ENCODE results near the gene DUS2. TPM values are rescaled to one million over a fixed set of nuclear protein-coding genes. Genes with fewer than 3 reads are reported as not detected.
A peak's percentile ranks its signal among the peaks of the same experiment; 100 is the strongest.
"Not testable (repeated sequence)": the region's sequence is repeated elsewhere in the genome, so short reads cannot be mapped to it uniquely, and the experiment has no call there.

DUS2 gene
- total and polyA plus RNA-seq, 4 donors, result 13.3 to 17.2 (median 15.3) TPM

- no CpG with 5 or more reads among the region's 1 CpG for WGBS (ENCODE audit: insufficient coverage)
- Histone ChIP-seq H3K4me1 (ENCODE audit: control insufficient read depth, insufficient read depth, low read length) (no peaks in the 10 kb centered on the region), H3K9me3 (ENCODE audit: control insufficient read depth, insufficient read depth, low read length) (no peaks in the 10 kb centered on the region), H3K27ac (ENCODE audit: low read depth, low read length) (no peak overlapping the region), H3K27me3 (ENCODE audit: control insufficient read depth, insufficient read depth, low read length) (no peaks in the 10 kb centered on the region), H3K36me3 (ENCODE audit: control insufficient read depth, insufficient read depth, low read length) (no peaks in the 10 kb centered on the region), H3K4me3 (ENCODE audit: low read depth, low read length) (no peak overlapping the region)
- DNase-seq (ENCODE audit: low read depth in 4 of 6, low spot score in 6 of 6), result no peak
Measured at GRCh38 chr16:68013440-68013839, 9.6 kb upstream of the DUS2 start.

- Histone ChIP-seq H3K9me3 (ENCODE audit: control insufficient read depth, insufficient read depth, low read length) (no peaks in the 10 kb centered on the region), H3K36me3 (ENCODE audit: control insufficient read depth, insufficient read depth, low read length) (no peaks in the 10 kb centered on the region), H3K4me1 (ENCODE audit: control insufficient read depth, insufficient read depth, low read length) (no peaks in the 10 kb centered on the region), H3K4me3 (ENCODE audit: low read depth, low read length) (no peak within 1 kb of the TSS), H3K27ac (ENCODE audit: low read depth, low read length) (no peak within 1 kb of the TSS), H3K27me3 (ENCODE audit: control insufficient read depth, insufficient read depth, low read length) (no peaks in the 10 kb centered on the region)
- WGBS (ENCODE audit: insufficient coverage), result 100% methylated on average over 1 of the region's 5 CpGs
- no peak for DNase-seq (ENCODE audit: low read depth in 4 of 6, low spot score in 6 of 6)
Measured at GRCh38 chr16:68015681-68016080, 7.4 kb upstream of the DUS2 start, which contains the start of gene DPEP2NB. Gene DPEP2NB, minus strand, starts transcription at chr16:68015911. Its CDS starts 141 bp downstream, at chr16:68015770.

- no peaks in the 10 kb centered on the region for H3K9me3 ChIP-seq (ENCODE audit: control insufficient read depth, insufficient read depth, low read length)
- no peak overlapping the region for H3K4me3 ChIP-seq (ENCODE audit: low read depth, low read length)
- WGBS (ENCODE audit: insufficient coverage), result 87% methylated on average over 5 of the region's 8 CpGs
- H3K36me3 ChIP-seq (ENCODE audit: control insufficient read depth, insufficient read depth, low read length), result peaks cover 8% of the 10 kb centered on the region
- H3K4me1 ChIP-seq (ENCODE audit: control insufficient read depth, insufficient read depth, low read length), result peaks cover 24% of the 10 kb centered on the region
- no peak overlapping the region for H3K27ac ChIP-seq (ENCODE audit: low read depth, low read length)
- no peaks in the 10 kb centered on the region for H3K27me3 ChIP-seq (ENCODE audit: control insufficient read depth, insufficient read depth, low read length)
- no peak for DNase-seq (ENCODE audit: low read depth in 4 of 6, low spot score in 6 of 6)
Measured at GRCh38 chr16:68019167-68019680, 3.9 kb upstream of the DUS2 start.

- peaks cover 13% of the 10 kb centered on the region for H3K36me3 ChIP-seq (ENCODE audit: control insufficient read depth, insufficient read depth, low read length)
- WGBS (ENCODE audit: insufficient coverage), result 97% methylated on average over 6 of the region's 10 CpGs
Measured at GRCh38 chr16:68021490-68021889, 1.6 kb upstream of the DUS2 start.

GRCh38 chr16:68022278-68022727 is 781 bp upstream of the DUS2 start:
- H3K4me3 ChIP-seq (ENCODE audit: low read depth, low read length), result peak overlapping the region; percentile 97
- no peak overlapping the region for H3K27ac ChIP-seq (ENCODE audit: low read depth, low read length)
- H3K9me3 ChIP-seq (ENCODE audit: control insufficient read depth, insufficient read depth, low read length), result no peaks in the 10 kb centered on the region
- H3K27me3 ChIP-seq (ENCODE audit: control insufficient read depth, insufficient read depth, low read length), result no peaks in the 10 kb centered on the region
- WGBS (ENCODE audit: insufficient coverage), result 15% methylated on average over 19 of the region's 19 CpGs
- H3K4me1 ChIP-seq (ENCODE audit: control insufficient read depth, insufficient read depth, low read length), result peaks cover 24% of the 10 kb centered on the region
- peaks cover 20% of the 10 kb centered on the region for H3K36me3 ChIP-seq (ENCODE audit: control insufficient read depth, insufficient read depth, low read length)
- peak in 1 of 6 donors; percentile 3 for DNase-seq (ENCODE audit: low read depth in 4 of 6, low spot score in 6 of 6)

More at GRCh38 chr16:68021490-68021889, 1.6 kb upstream of the DUS2 start:
- no peaks in the 10 kb centered on the region for H3K27me3 ChIP-seq (ENCODE audit: control insufficient read depth, insufficient read depth, low read length)
- H3K27ac ChIP-seq (ENCODE audit: low read depth, low read length), result no peak overlapping the region
- H3K9me3 ChIP-seq (ENCODE audit: control insufficient read depth, insufficient read depth, low read length), result no peaks in the 10 kb centered on the region
- peaks cover 24% of the 10 kb centered on the region for H3K4me1 ChIP-seq (ENCODE audit: control insufficient read depth, insufficient read depth, low read length)
- H3K4me3 ChIP-seq (ENCODE audit: low read depth, low read length), result no peak overlapping the region
- DNase-seq (ENCODE audit: low read depth in 4 of 6, low spot score in 6 of 6), result no peak

GRCh38 chr16:68028996-68029395 is 5.9 kb downstream of the DUS2 start:
- H3K4me3 ChIP-seq (ENCODE audit: low read depth, low read length), result no peak overlapping the region
- no peak overlapping the region for H3K27ac ChIP-seq (ENCODE audit: low read depth, low read length)
- no peak for DNase-seq (ENCODE audit: low read depth in 4 of 6, low spot score in 6 of 6)
- peaks cover 26% of the 10 kb centered on the region for H3K36me3 ChIP-seq (ENCODE audit: control insufficient read depth, insufficient read depth, low read length)
- H3K27me3 ChIP-seq (ENCODE audit: control insufficient read depth, insufficient read depth, low read length), result no peaks in the 10 kb centered on the region
- H3K9me3 ChIP-seq (ENCODE audit: control insufficient read depth, insufficient read depth, low read length), result no peaks in the 10 kb centered on the region
- H3K4me1 ChIP-seq (ENCODE audit: control insufficient read depth, insufficient read depth, low read length), result peaks cover 2% of the 10 kb centered on the region
- WGBS (ENCODE audit: insufficient coverage), result 94% methylated on average over 2 of the region's 3 CpGs

- H3K36me3 ChIP-seq (ENCODE audit: control insufficient read depth, insufficient read depth, low read length), result peaks cover 26% of the 10 kb centered on the region
- DNase-seq (ENCODE audit: low read depth in 4 of 6, low spot score in 6 of 6); H3K4me3 ChIP-seq (ENCODE audit: low read depth, low read length); H3K4me1 ChIP-seq (ENCODE audit: control insufficient read depth, insufficient read depth, low read length); H3K27ac ChIP-seq (ENCODE audit: low read depth, low read length); H3K27me3 ChIP-seq (ENCODE audit: control insufficient read depth, insufficient read depth, low read length); H3K9me3 ChIP-seq (ENCODE audit: control insufficient read depth, insufficient read depth, low read length): not testable (repeated sequence)
- WGBS (ENCODE audit: insufficient coverage), result 91% methylated on average over 5 of the region's 6 CpGs
Measured at GRCh38 chr16:68030108-68030507, 7.0 kb downstream of the DUS2 start.

GRCh38 chr16:68031951-68032350 is 8.9 kb downstream of the DUS2 start:
- H3K27me3 ChIP-seq (ENCODE audit: control insufficient read depth, insufficient read depth, low read length), result no peaks in the 10 kb centered on the region
- H3K4me1 ChIP-seq (ENCODE audit: control insufficient read depth, insufficient read depth, low read length), result no peaks in the 10 kb centered on the region
- H3K9me3 ChIP-seq (ENCODE audit: control insufficient read depth, insufficient read depth, low read length), result no peaks in the 10 kb centered on the region
- no peak overlapping the region for H3K4me3 ChIP-seq (ENCODE audit: low read depth, low read length)
- H3K27ac ChIP-seq (ENCODE audit: low read depth, low read length), result no peak overlapping the region
- peaks cover 18% of the 10 kb centered on the region for H3K36me3 ChIP-seq (ENCODE audit: control insufficient read depth, insufficient read depth, low read length)
- no peak for DNase-seq (ENCODE audit: low read depth in 4 of 6, low spot score in 6 of 6)
- WGBS (ENCODE audit: insufficient coverage), result 96% methylated on average over 2 of the region's 2 CpGs

GRCh38 chr16:68033101-68033500 is 10.0 kb downstream of the DUS2 start:
- Histone ChIP-seq H3K4me1 (ENCODE audit: control insufficient read depth, insufficient read depth, low read length) (no peaks in the 10 kb centered on the region), H3K27ac (ENCODE audit: low read depth, low read length) (no peak overlapping the region), H3K9me3 (ENCODE audit: control insufficient read depth, insufficient read depth, low read length) (no peaks in the 10 kb centered on the region), H3K36me3 (ENCODE audit: control insufficient read depth, insufficient read depth, low read length) (peaks cover 10% of the 10 kb centered on the region), H3K27me3 (ENCODE audit: control insufficient read depth, insufficient read depth, low read length) (no peaks in the 10 kb centered on the region), H3K4me3 (ENCODE audit: low read depth, low read length) (no peak overlapping the region)
- no peak for DNase-seq (ENCODE audit: low read depth in 4 of 6, low spot score in 6 of 6)
- 88% methylated on average over 2 of the region's 2 CpGs for WGBS (ENCODE audit: insufficient coverage)

- H3K36me3 ChIP-seq (ENCODE audit: control insufficient read depth, insufficient read depth, low read length), result peaks cover 18% of the 10 kb centered on the region
- H3K27me3 ChIP-seq (ENCODE audit: control insufficient read depth, insufficient read depth, low read length), result no peaks in the 10 kb centered on the region
- no peaks in the 10 kb centered on the region for H3K4me1 ChIP-seq (ENCODE audit: control insufficient read depth, insufficient read depth, low read length)
- DNase-seq (ENCODE audit: low read depth in 4 of 6, low spot score in 6 of 6), result no peak
- H3K9me3 ChIP-seq (ENCODE audit: control insufficient read depth, insufficient read depth, low read length), result no peaks in the 10 kb centered on the region
- no CpG with 5 or more reads among the region's 2 CpGs for WGBS (ENCODE audit: insufficient coverage)
- H3K4me3 ChIP-seq (ENCODE audit: low read depth, low read length), result no peak overlapping the region
- H3K27ac ChIP-seq (ENCODE audit: low read depth, low read length), result no peak overlapping the region
Measured at GRCh38 chr16:68035227-68035626, 12.1 kb downstream of the DUS2 start.
